ENCODE data around the gene NAA15. TPM values are rescaled to one million over a fixed set of nuclear protein-coding genes. Genes with fewer than 3 reads are reported as not detected.

Gene NAA15
- total RNA-seq, 1 donor from 2014 or later = 35.3 TPM

GRCh38 chr4:139450586-139450985, 149.3 kb downstream of the NAA15 start:
- no peak for TF ChIP-seq CTCF (IDR thresholded peaks at IDR 0.05)
- no peak overlapping the region for H3K27ac Mint-ChIP-seq (ENCODE audit: unreplicated experiment)
- H3K36me3 Mint-ChIP-seq (ENCODE audit: low read depth) = no peaks in the 10 kb centered on the region
- no peak overlapping the region for H3K4me3 Mint-ChIP-seq (ENCODE audit: unreplicated experiment)
- H3K4me1 Mint-ChIP-seq (ENCODE audit: low read depth) = peaks cover 23% of the 10 kb centered on the region
- no peaks in the 10 kb centered on the region for H3K27me3 Mint-ChIP-seq (ENCODE audit: low read depth)
- DNase-seq (ENCODE audit: low spot score) = no peak
- no peaks in the 10 kb centered on the region for H3K9me3 Mint-ChIP-seq (ENCODE audit: low read depth)

DNA sequence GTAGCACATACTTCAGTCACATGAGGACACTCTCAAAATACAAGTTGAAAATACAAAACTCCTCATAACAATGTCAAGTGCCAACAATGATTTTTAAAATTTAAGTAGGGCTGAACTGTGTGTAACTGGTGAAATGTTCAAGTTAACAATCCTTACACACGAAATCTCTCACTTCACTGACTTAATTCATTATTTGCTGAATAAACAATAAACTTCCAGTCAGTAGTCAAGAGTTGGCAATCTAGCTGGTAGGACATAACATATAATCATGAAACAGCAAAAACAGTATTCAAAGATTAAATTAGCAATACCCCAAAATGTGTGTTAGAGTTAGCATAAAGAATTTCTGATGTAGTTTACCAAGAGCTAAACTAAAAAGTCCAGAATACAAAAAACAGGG, 150.7 kb downstream of the NAA15 start:
- Mint-ChIP-seq H3K4me3 (ENCODE audit: unreplicated experiment) (peak overlapping the region; percentile 97), H3K9me3 (ENCODE audit: low read depth) (no peaks in the 10 kb centered on the region), H3K4me1 (ENCODE audit: low read depth) (peaks cover 37% of the 10 kb centered on the region), H3K27ac (ENCODE audit: unreplicated experiment) (peak overlapping the region; percentile 99), H3K36me3 (ENCODE audit: low read depth) (no peaks in the 10 kb centered on the region), H3K27me3 (ENCODE audit: low read depth) (no peaks in the 10 kb centered on the region)
- TF ChIP-seq CTCF (IDR thresholded peaks at IDR 0.05) = no peak
- no peak for DNase-seq (ENCODE audit: low spot score)

GRCh38 chr4:139453041-139453370, 151.7 kb downstream of the NAA15 start:
- H3K9me3 Mint-ChIP-seq (ENCODE audit: low read depth) = no peaks in the 10 kb centered on the region
- H3K4me3 Mint-ChIP-seq (ENCODE audit: unreplicated experiment) = peak overlapping the region; percentile 97
- no peaks in the 10 kb centered on the region for H3K36me3 Mint-ChIP-seq (ENCODE audit: low read depth)
- no peak for DNase-seq (ENCODE audit: low spot score)
- TF ChIP-seq CTCF (IDR thresholded peaks at IDR 0.05) = peak; percentile 77
- H3K4me1 Mint-ChIP-seq (ENCODE audit: low read depth) = peaks cover 48% of the 10 kb centered on the region
- H3K27ac Mint-ChIP-seq (ENCODE audit: unreplicated experiment) = peak overlapping the region; percentile 99
- no peaks in the 10 kb centered on the region for H3K27me3 Mint-ChIP-seq (ENCODE audit: low read depth)

GRCh38 chr4:139453371-139454110, 152.2 kb downstream of the NAA15 start:
- H3K9me3 Mint-ChIP-seq (ENCODE audit: low read depth) = no peaks in the 10 kb centered on the region
- peaks cover 53% of the 10 kb centered on the region for H3K4me1 Mint-ChIP-seq (ENCODE audit: low read depth)
- H3K27ac Mint-ChIP-seq (ENCODE audit: unreplicated experiment) = peak overlapping the region; percentile 99
- TF ChIP-seq CTCF (IDR thresholded peaks at IDR 0.05) = peak; percentile 70
- H3K4me3 Mint-ChIP-seq (ENCODE audit: unreplicated experiment) = peak overlapping the region; percentile 97
- H3K27me3 Mint-ChIP-seq (ENCODE audit: low read depth) = no peaks in the 10 kb centered on the region
- DNase-seq (ENCODE audit: low spot score) = peak; percentile 100
- H3K36me3 Mint-ChIP-seq (ENCODE audit: low read depth) = no peaks in the 10 kb centered on the region

- no peak for DNase-seq (ENCODE audit: low spot score)
- H3K4me3 Mint-ChIP-seq (ENCODE audit: unreplicated experiment) = peak within 1 kb of the TSS; percentile 97
Measured at GRCh38 chr4:139454111-139455045, 153.1 kb downstream of the NAA15 start, which contains the start of gene RAB33B. RAB33B (plus strand) TSS chr4:139454121; CDS start chr4:139454196, 75 bp downstream.

More at GRCh38 chr4:139454111-139455045, 153.1 kb downstream of the NAA15 start, which contains the start of gene RAB33B:
- Mint-ChIP-seq H3K9me3 (ENCODE audit: low read depth) (no peaks in the 10 kb centered on the region), H3K27ac (ENCODE audit: unreplicated experiment) (peak within 1 kb of the TSS; percentile 99), H3K27me3 (ENCODE audit: low read depth) (no peaks in the 10 kb centered on the region), H3K4me1 (ENCODE audit: low read depth) (peaks cover 61% of the 10 kb centered on the region), H3K36me3 (ENCODE audit: low read depth) (no peaks in the 10 kb centered on the region)
- TF ChIP-seq CTCF (IDR thresholded peaks at IDR 0.05) = no peak
